ENCODE measurements around the gene SLC25A15. TPM values are rescaled to one million over a fixed set of nuclear protein-coding genes. Genes with fewer than 3 reads are reported as not detected.
"Not testable (repeated sequence)": the region's sequence is repeated elsewhere in the genome, so short reads cannot be mapped to it uniquely, and the experiment has no call there.

Gene SLC25A15
- total RNA-seq, 1 donor from 2014 or later, result 24.2 TPM

- H3K36me3 Mint-ChIP-seq (ENCODE audit: low read depth); H3K27me3 Mint-ChIP-seq; DNase-seq; H3K9me3 Mint-ChIP-seq: not testable (repeated sequence)
- intact Hi-C loops (cut with micrococcal nuclease), result loop anchor here (1.0 to 5.0 kb wide), 3 partner anchors 11 to 134 kb away; partner anchors contain the start of gene MRPS31
- H3K27ac Mint-ChIP-seq, result peak overlapping the region; percentile 80
- H3K4me3 Mint-ChIP-seq, result peak overlapping the region; percentile 79
- peaks cover 21% of the 10 kb centered on the region for H3K4me1 Mint-ChIP-seq
Measured at GRCh38 chr13:40788540-40789274, 704 bp upstream of the SLC25A15 start.

- intact Hi-C loops (cut with micrococcal nuclease), result no loop called here
- peaks cover 21% of the 10 kb centered on the region for H3K4me1 Mint-ChIP-seq
- peak overlapping the region; percentile 53 for H3K27ac Mint-ChIP-seq
- no peaks in the 10 kb centered on the region for H3K9me3 Mint-ChIP-seq
- no peak for DNase-seq
- peak overlapping the region; percentile 79 for H3K4me3 Mint-ChIP-seq
- no peaks in the 10 kb centered on the region for H3K27me3 Mint-ChIP-seq
- H3K36me3 Mint-ChIP-seq (ENCODE audit: low read depth), result peaks cover 3% of the 10 kb centered on the region
Measured at GRCh38 chr13:40790154-40790616, 774 bp downstream of the SLC25A15 start.

GRCh38 chr13:40792284-40793051, 3.1 kb downstream of the SLC25A15 start:
- peaks cover 11% of the 10 kb centered on the region for H3K4me1 Mint-ChIP-seq
- no peaks in the 10 kb centered on the region for H3K9me3 Mint-ChIP-seq
- intact Hi-C loops (cut with micrococcal nuclease), result no loop called here
- peaks cover 12% of the 10 kb centered on the region for H3K36me3 Mint-ChIP-seq (ENCODE audit: low read depth)
- H3K27me3 Mint-ChIP-seq, result no peaks in the 10 kb centered on the region
- H3K4me3 Mint-ChIP-seq, result no peak overlapping the region
- no peak for DNase-seq
- H3K27ac Mint-ChIP-seq, result no peak overlapping the region

GRCh38 chr13:40793339-40793738, 3.9 kb downstream of the SLC25A15 start:
- intact Hi-C loops (cut with micrococcal nuclease), result no loop called here

GRCh38 chr13:40794414-40795368, 5.3 kb downstream of the SLC25A15 start:
- no peak for DNase-seq
- H3K4me3 Mint-ChIP-seq, result no peak overlapping the region
- H3K9me3 Mint-ChIP-seq, result no peaks in the 10 kb centered on the region
- H3K27ac Mint-ChIP-seq, result no peak overlapping the region
- H3K4me1 Mint-ChIP-seq, result peaks cover 17% of the 10 kb centered on the region
- no peaks in the 10 kb centered on the region for H3K27me3 Mint-ChIP-seq
- intact Hi-C loops (cut with micrococcal nuclease), result no loop called here
- H3K36me3 Mint-ChIP-seq (ENCODE audit: low read depth), result peaks cover 22% of the 10 kb centered on the region

More at GRCh38 chr13:40793339-40793738, 3.9 kb downstream of the SLC25A15 start:
- Mint-ChIP-seq H3K9me3 (no peaks in the 10 kb centered on the region), H3K27me3 (no peaks in the 10 kb centered on the region), H3K4me1 (peaks cover 9% of the 10 kb centered on the region), H3K36me3 (ENCODE audit: low read depth) (peaks cover 15% of the 10 kb centered on the region), H3K27ac (no peak overlapping the region), H3K4me3 (no peak overlapping the region)
- DNase-seq, result no peak

GRCh38 chr13:40796649-40797048, 7.2 kb downstream of the SLC25A15 start:
- H3K27me3 Mint-ChIP-seq, result no peaks in the 10 kb centered on the region
- H3K4me1 Mint-ChIP-seq, result peaks cover 12% of the 10 kb centered on the region
- DNase-seq, result no peak
- H3K4me3 Mint-ChIP-seq, result no peak overlapping the region
- H3K36me3 Mint-ChIP-seq (ENCODE audit: low read depth), result peaks cover 32% of the 10 kb centered on the region
- no peak overlapping the region for H3K27ac Mint-ChIP-seq
- intact Hi-C loops (cut with micrococcal nuclease), result no loop called here
- no peaks in the 10 kb centered on the region for H3K9me3 Mint-ChIP-seq

DNA sequence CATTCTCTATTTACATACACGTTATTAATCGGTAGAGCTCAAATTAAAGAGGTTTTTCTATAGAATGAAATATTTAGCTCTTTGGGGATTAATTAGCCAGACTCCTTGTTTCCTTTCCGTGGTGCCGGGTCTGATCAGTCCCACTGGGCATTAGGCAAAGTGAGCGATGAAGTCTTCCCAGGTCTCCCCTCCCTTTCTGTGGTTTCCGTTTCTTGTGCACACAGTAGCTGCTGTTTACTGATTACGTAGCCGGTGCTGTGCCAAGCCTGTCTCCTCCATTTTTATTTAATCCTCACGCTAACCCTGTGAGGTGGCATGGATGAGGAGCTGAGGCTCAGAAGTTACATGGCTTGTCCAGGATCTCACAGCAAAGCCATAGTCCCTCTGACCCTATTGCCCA, 9.0 kb downstream of the SLC25A15 start:
- H3K4me3 Mint-ChIP-seq, result peak overlapping the region; percentile 66
- peak overlapping the region; percentile 89 for H3K27ac Mint-ChIP-seq
- H3K4me1 Mint-ChIP-seq, result peaks cover 10% of the 10 kb centered on the region
- no peaks in the 10 kb centered on the region for H3K27me3 Mint-ChIP-seq
- H3K36me3 Mint-ChIP-seq (ENCODE audit: low read depth), result peaks cover 40% of the 10 kb centered on the region
- no peaks in the 10 kb centered on the region for H3K9me3 Mint-ChIP-seq
- peak; percentile 68 for DNase-seq
- intact Hi-C loops (cut with micrococcal nuclease), result no loop called here

DNA sequence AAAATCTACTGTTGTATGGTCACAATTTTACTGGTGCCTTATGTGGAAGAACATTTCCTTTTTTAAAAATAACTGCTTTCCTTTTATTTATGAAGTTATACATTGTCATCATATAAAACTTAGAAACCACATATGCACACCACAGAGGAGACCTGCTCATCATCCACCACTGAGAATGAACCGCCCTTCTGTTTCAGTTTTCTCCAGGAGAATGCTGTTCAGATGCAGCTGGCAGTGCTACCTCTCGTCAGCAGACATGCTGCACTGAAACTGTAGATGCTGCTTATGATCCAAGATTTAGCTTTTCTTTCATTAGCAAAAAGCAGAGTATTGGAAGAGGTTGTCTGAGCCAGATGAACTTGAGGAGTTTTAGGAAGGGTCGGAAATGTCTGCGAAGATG, 10.1 kb downstream of the SLC25A15 start:
- H3K27ac Mint-ChIP-seq, result no peak overlapping the region
- peaks cover 47% of the 10 kb centered on the region for H3K36me3 Mint-ChIP-seq (ENCODE audit: low read depth)
- intact Hi-C loops (cut with micrococcal nuclease), result no loop called here
- no peaks in the 10 kb centered on the region for H3K27me3 Mint-ChIP-seq
- no peak overlapping the region for H3K4me3 Mint-ChIP-seq
- H3K4me1 Mint-ChIP-seq, result peaks cover 10% of the 10 kb centered on the region
- no peaks in the 10 kb centered on the region for H3K9me3 Mint-ChIP-seq
- DNase-seq, result no peak

DNA sequence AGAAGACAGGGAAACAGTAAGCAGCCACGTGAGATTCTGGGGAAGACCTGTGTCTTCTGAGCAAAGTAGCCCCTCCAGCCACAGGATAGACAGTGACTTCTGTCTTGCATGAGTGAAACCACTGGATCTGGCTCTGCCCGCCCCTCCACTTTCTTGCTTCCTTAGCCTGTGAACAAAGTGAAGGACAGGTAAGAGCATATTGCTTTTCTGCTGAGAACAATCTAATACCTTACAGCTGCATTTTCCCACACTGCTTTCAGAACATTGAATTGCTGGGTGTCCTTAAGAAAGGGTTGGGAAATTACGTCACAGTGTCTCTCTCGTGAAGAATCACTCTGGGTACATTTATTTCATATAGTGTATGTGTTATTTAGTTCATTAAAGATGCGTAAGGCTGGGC, 11.1 kb downstream of the SLC25A15 start:
- Mint-ChIP-seq H3K4me1 (peaks cover 10% of the 10 kb centered on the region), H3K4me3 (no peak overlapping the region), H3K27ac (no peak overlapping the region), H3K9me3 (no peaks in the 10 kb centered on the region), H3K27me3 (no peaks in the 10 kb centered on the region), H3K36me3 (ENCODE audit: low read depth) (peaks cover 44% of the 10 kb centered on the region)
- intact Hi-C loops (cut with micrococcal nuclease), result no loop called here
- no peak for DNase-seq

DNA sequence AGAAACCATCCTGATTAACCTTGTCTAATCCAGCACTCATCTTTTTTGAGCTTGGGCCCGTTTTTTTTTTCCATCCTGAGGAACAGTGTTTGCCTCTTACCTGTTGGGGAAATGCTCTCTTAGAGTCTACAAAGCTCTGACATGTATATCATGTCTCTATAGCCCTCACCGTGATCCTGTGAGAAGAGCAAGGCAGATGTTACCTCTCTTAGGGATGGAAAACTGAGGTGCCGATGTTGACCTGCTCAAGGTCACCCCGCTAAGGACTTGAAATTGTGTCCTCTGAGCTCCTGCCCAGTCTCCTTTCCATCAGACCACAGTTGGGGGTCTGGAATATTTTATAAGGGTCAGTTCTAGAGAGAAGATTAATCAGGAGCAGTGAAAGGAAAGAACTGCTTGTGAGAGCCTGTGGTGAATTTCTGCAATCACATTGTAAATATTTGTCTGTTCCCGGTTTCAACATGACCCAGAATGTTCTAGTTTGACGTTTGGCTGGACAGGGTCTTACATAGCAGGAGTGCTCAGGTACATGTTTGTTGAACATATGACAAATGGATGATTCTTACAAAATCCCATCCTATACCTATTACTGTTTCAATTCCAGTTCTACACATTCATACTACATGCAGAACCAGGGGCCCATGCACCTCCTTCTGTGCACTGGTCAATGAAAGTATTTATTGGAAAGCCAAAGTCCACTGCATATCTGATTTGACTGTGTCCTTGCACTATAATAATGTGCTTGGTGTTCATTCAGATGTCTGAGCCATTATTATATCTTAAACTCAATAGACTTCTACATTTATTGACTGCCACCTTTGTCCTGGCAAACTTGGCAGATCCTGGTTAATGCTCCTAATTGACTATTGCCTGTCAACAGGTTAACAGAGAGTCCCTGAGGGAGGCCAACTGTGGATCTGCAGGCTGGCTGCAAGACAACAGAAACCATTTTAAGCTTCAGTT, 12.1 kb downstream of the SLC25A15 start:
- peaks cover 9% of the 10 kb centered on the region for H3K4me1 Mint-ChIP-seq
- intact Hi-C loops (cut with micrococcal nuclease), result no loop called here
- no peak for DNase-seq
- no peaks in the 10 kb centered on the region for H3K27me3 Mint-ChIP-seq
- H3K9me3 Mint-ChIP-seq, result no peaks in the 10 kb centered on the region
- H3K36me3 Mint-ChIP-seq (ENCODE audit: low read depth), result peaks cover 47% of the 10 kb centered on the region
- H3K27ac Mint-ChIP-seq, result no peak overlapping the region
- no peak overlapping the region for H3K4me3 Mint-ChIP-seq

DNA sequence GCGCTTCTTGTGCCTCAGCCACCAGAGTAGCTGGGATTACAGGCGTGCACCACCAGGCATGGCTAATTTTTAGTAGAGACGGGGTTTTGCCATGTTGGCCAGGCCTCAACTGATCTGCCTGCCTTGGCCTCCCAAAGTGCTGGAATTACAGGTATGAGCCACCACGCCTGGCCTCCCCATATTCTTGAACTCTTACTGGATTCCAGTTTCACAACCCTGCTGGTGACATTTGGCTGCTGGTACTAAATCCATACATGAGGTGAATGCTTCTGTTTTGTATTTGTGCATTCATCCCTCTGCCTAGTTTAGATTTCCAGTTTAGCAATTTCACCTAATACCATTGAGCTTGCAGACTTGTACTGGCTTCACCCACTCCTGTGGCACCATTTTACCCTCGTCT, 13.9 kb downstream of the SLC25A15 start:
- intact Hi-C loops (cut with micrococcal nuclease), result no loop called here
- Mint-ChIP-seq H3K9me3 (no peaks in the 10 kb centered on the region), H3K27ac (no peak overlapping the region), H3K27me3 (no peaks in the 10 kb centered on the region), H3K4me1 (peaks cover 7% of the 10 kb centered on the region), H3K4me3 (no peak overlapping the region), H3K36me3 (ENCODE audit: low read depth) (peaks cover 49% of the 10 kb centered on the region)
- no peak for DNase-seq

- Mint-ChIP-seq H3K4me1 (no peaks in the 10 kb centered on the region), H3K4me3 (no peak overlapping the region), H3K9me3 (no peaks in the 10 kb centered on the region), H3K27ac (no peak overlapping the region), H3K36me3 (ENCODE audit: low read depth) (peaks cover 53% of the 10 kb centered on the region), H3K27me3 (no peaks in the 10 kb centered on the region)
- no peak for DNase-seq
- intact Hi-C loops (cut with micrococcal nuclease), result no loop called here
Measured at GRCh38 chr13:40806241-40806640, 16.8 kb downstream of the SLC25A15 start.

- Mint-ChIP-seq H3K27ac (no peak overlapping the region), H3K4me3 (no peak overlapping the region), H3K4me1 (peaks cover 5% of the 10 kb centered on the region), H3K36me3 (ENCODE audit: low read depth) (peaks cover 40% of the 10 kb centered on the region), H3K27me3 (no peaks in the 10 kb centered on the region), H3K9me3 (no peaks in the 10 kb centered on the region)
- no peak for DNase-seq
- intact Hi-C loops (cut with micrococcal nuclease), result no loop called here
Measured at GRCh38 chr13:40809471-40809870, 20.1 kb downstream of the SLC25A15 start.

Data from activated CD4-positive, alpha-beta T cell treated with anti-CD3 and anti-CD28 coated beads, Interleukin-2, amount 10 ng/mL, durations not matched to agents 24 days and 14 days (primary cell).